WTC11 (cell line): ENCODE data around the gene TDRD9. TPM values are rescaled to one million over a fixed set of nuclear protein-coding genes. Genes with fewer than 3 reads are reported as not detected.

Experiments
- ATAC-seq: fragments of 200-7000 bp; cut with Tn5 transposase; 2 replicates; pipeline ENCODE4 v1.10.0; 2021; ENCODE audit warnings: mild to moderate bottlenecking, moderate library complexity
- CTCF ChIA-PET: fragments of 300-600 bp; sonication (Branson Sonifier 250); formaldehyde crosslinking; loops from one replicate; lab custom pipeline; 2021; ENCODE audit warnings: antibody characterized with exemption; lab: Charles Lee
- POLR2A ChIA-PET: fragments of 350-600 bp; sonication (Branson Sonifier 250); formaldehyde crosslinking; loops from one replicate; lab custom pipeline; 2021; ENCODE audit warnings: antibody characterized with exemption; lab: Charles Lee
- DNase-seq: peaks from one replicate; pipeline ENCODE4 v3.0.0; 2021; ENCODE audit warnings: low spot score
- H3K27ac Mint-ChIP-seq: 2 replicates; pipeline ENCODE4 v1.8.0; 2021; ENCODE audit warnings: mixed read lengths
- H3K27me3 Mint-ChIP-seq: 2 replicates; pipeline ENCODE4 v1.8.0; 2021; ENCODE audit warnings: low read depth, mild to moderate bottlenecking, moderate library complexity, mixed read lengths
- H3K36me3 Mint-ChIP-seq: 2 replicates; pipeline ENCODE4 v1.8.0; 2021; ENCODE audit warnings: mixed read lengths
- H3K4me1 Mint-ChIP-seq: 2 replicates; pipeline ENCODE4 v1.8.0; 2022; ENCODE audit warnings: mixed read lengths
- H3K4me3 Mint-ChIP-seq: 2 replicates; pipeline ENCODE4 v1.8.0; 2021; ENCODE audit warnings: mild to moderate bottlenecking, moderate library complexity, mixed read lengths
- H3K9me3 Mint-ChIP-seq: 2 replicates; pipeline ENCODE4 v1.8.0; 2021; ENCODE audit warnings: mixed read lengths
- AFF4 ChIP-seq: sonication (generic); formaldehyde crosslinking; IDR thresholded peaks from 2 replicates; pipeline ENCODE4 v1.8.1; 2023; ENCODE audit warnings: mild to moderate bottlenecking, missing genetic modification reagents, borderline replicate concordance
- ATF1 ChIP-seq: sonication (generic); formaldehyde crosslinking; IDR thresholded peaks from 2 replicates; pipeline ENCODE4 v1.8.1; 2023; ENCODE audit warnings: mild to moderate bottlenecking, moderate library complexity, missing genetic modification reagents
- CBFB ChIP-seq: sonication (generic); formaldehyde crosslinking; IDR thresholded peaks from 2 replicates; pipeline ENCODE4 v1.8.1; 2022; ENCODE audit warnings: mild to moderate bottlenecking, low read depth, missing genetic modification reagents
- CREM ChIP-seq: sonication (generic); formaldehyde crosslinking; IDR thresholded peaks from 2 replicates; pipeline ENCODE4 v1.8.1; 2022; ENCODE audit warnings: mild to moderate bottlenecking, missing genetic modification reagents, moderate library complexity
- EMX1 ChIP-seq: fragments of 250-450 bp; sonication (Bioruptor Pico); IDR thresholded peaks from 2 replicates; pipeline ENCODE4 v1.8.0; 2021; ENCODE audit warnings: mild to moderate bottlenecking
- FOXP1 ChIP-seq: sonication (generic); formaldehyde crosslinking; IDR thresholded peaks from 2 replicates; pipeline ENCODE4 v1.8.0; 2022; ENCODE audit warnings: missing genetic modification reagents, mild to moderate bottlenecking, moderate library complexity, borderline replicate concordance
- HMGA2 ChIP-seq: fragments of 250-450 bp; sonication (Bioruptor Pico); IDR thresholded peaks from 2 replicates; pipeline ENCODE4 v1.4.0; 2021; ENCODE audit warnings: mild to moderate bottlenecking, moderate library complexity
- MYBL2 ChIP-seq: sonication (generic); formaldehyde crosslinking; IDR thresholded peaks from 2 replicates; pipeline ENCODE4 v1.8.1; 2023; ENCODE audit warnings: mild to moderate bottlenecking, moderate library complexity, missing genetic modification reagents
- NR2C2 ChIP-seq: sonication (generic); formaldehyde crosslinking; IDR thresholded peaks from 2 replicates; pipeline ENCODE4 v1.8.0; 2022; ENCODE audit warnings: mild to moderate bottlenecking, missing genetic modification reagents
- OVOL2 ChIP-seq: fragments of 250-450 bp; sonication (Bioruptor Pico); IDR thresholded peaks from 2 replicates; pipeline ENCODE4 v1.9.0; 2021; ENCODE audit warnings: mild to moderate bottlenecking, borderline replicate concordance
- RELA ChIP-seq: sonication (generic); formaldehyde crosslinking; IDR thresholded peaks from 2 replicates; pipeline ENCODE4 v1.8.1; 2022; ENCODE audit warnings: missing genetic modification reagents, mild to moderate bottlenecking, borderline replicate concordance
- RORB ChIP-seq: fragments of 250-450 bp; sonication (Bioruptor Pico); IDR thresholded peaks from 2 replicates; pipeline ENCODE4 v1.9.0; 2021; ENCODE audit warnings: mild to moderate bottlenecking
- SMAD3 ChIP-seq: sonication (generic); formaldehyde crosslinking; IDR thresholded peaks from 2 replicates; pipeline ENCODE4 v1.8.0; 2022; ENCODE audit warnings: missing genetic modification reagents, mild to moderate bottlenecking, borderline replicate concordance
- ZNF138 ChIP-seq: sonication (generic); formaldehyde crosslinking; conservative IDR thresholded peaks from 2 replicates; pipeline ENCODE4 v1.8.1; 2022; ENCODE audit warnings: mild to moderate bottlenecking, moderate library complexity, missing genetic modification reagents
- ZNF671 ChIP-seq: fragments of 250-450 bp; sonication (Bioruptor Pico); IDR thresholded peaks from 2 replicates; pipeline ENCODE4 v1.8.0; 2021; ENCODE audit warnings: mild to moderate bottlenecking
- ZSCAN18 ChIP-seq: fragments of 250-450 bp; sonication (Bioruptor Pico); IDR thresholded peaks from 2 replicates; pipeline ENCODE4 v2.1.2; 2022; ENCODE audit warnings: mild to moderate bottlenecking, moderate library complexity
- total RNA-seq: library from RNA; stranded (reverse); gene quantifications from 3 replicates; pipeline ENCODE4 v1.2.3, GENCODE V29; 2021
- TF ChIP-seq, protein P1 (sequence below): sonication (generic); formaldehyde crosslinking; IDR thresholded peaks from 2 replicates; pipeline ENCODE4 v1.8.0; 2022; ENCODE audit warnings: mild to moderate bottlenecking, missing genetic modification reagents
- TF ChIP-seq, protein P2 (sequence below): sonication (generic); formaldehyde crosslinking; IDR thresholded peaks from 2 replicates; pipeline ENCODE4 v1.8.0; 2022; ENCODE audit warnings: mild to moderate bottlenecking, missing genetic modification reagents

TDRD9 gene
- total RNA-seq, 1 experiment from 2014 or later: 0.17 TPM

- no peaks in the 10 kb centered on the region for H3K4me1 Mint-ChIP-seq
- H3K27me3 Mint-ChIP-seq: no peaks in the 10 kb centered on the region; the same call in 1 of the 2 replicates
- CTCF ChIA-PET: interaction anchor here (0.7 to 1.3 kb wide), 2 partner anchors 50 to 60 kb away, joined by 3 to 4 read pairs; no protein-coding TSS in a partner anchor
- no peak overlapping the region; the same call in 1 of the 2 replicates for H3K27ac Mint-ChIP-seq
- H3K36me3 Mint-ChIP-seq: no peaks in the 10 kb centered on the region
- TF ChIP-seq RORB (CRISPR knock-in tag) (no peak), NR2C2 (CRISPR knock-in tag) (no peak), ZSCAN18 (CRISPR knock-in tag) (no peak), MYBL2 (CRISPR knock-in tag) (no peak), OVOL2 (CRISPR knock-in tag) (no peak), SMAD3 (CRISPR knock-in tag) (no peak), CREM (CRISPR knock-in tag) (no peak), ATF1 (no peak), CBFB (CRISPR knock-in tag) (no peak), ZNF671 (no peak)
- TF ChIP-seq, protein P1, sequence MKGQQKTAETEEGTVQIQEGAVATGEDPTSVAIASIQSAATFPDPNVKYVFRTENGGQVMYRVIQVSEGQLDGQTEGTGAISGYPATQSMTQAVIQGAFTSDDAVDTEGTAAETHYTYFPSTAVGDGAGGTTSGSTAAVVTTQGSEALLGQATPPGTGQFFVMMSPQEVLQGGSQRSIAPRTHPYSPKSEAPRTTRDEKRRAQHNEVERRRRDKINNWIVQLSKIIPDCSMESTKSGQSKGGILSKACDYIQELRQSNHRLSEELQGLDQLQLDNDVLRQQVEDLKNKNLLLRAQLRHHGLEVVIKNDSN (CRISPR knock-in tag): no peak
- TF ChIP-seq, protein P2, sequence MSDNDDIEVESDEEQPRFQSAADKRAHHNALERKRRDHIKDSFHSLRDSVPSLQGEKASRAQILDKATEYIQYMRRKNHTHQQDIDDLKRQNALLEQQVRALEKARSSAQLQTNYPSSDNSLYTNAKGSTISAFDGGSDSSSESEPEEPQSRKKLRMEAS: no peak
- ATAC-seq (no peak), DNase-seq (no peak)
- POLR2A ChIA-PET: no interaction called here
- H3K4me3 Mint-ChIP-seq: no peak overlapping the region
- no peaks in the 10 kb centered on the region for H3K9me3 Mint-ChIP-seq
These were observed 32.3 kb downstream of the TDRD9 start for GRCh38 chr14:103960457-103961055.

- no peaks in the 10 kb centered on the region for H3K9me3 Mint-ChIP-seq
- no peak for TF ChIP-seq ZNF671
- no peak for TF ChIP-seq RORB (CRISPR knock-in tag)
- no peak for TF ChIP-seq FOXP1 (CRISPR knock-in tag)
- no peak for TF ChIP-seq ZNF138 (CRISPR knock-in tag)
- TF ChIP-seq RELA (CRISPR knock-in tag): no peak
- no peak for TF ChIP-seq CREM (CRISPR knock-in tag)
- TF ChIP-seq EMX1 (CRISPR knock-in tag): no peak
- no peak for TF ChIP-seq AFF4 (CRISPR knock-in tag)
- TF ChIP-seq HMGA2 (CRISPR knock-in tag): no peak
- no peak for DNase-seq
- no peak overlapping the region for H3K27ac Mint-ChIP-seq
- ChIA-PET CTCF (interaction anchor here (1.3 kb wide), 1 partner anchor 61 kb away, joined by 3 read pairs; no protein-coding TSS in a partner anchor), POLR2A (no interaction called here)
- H3K4me1 Mint-ChIP-seq: no peaks in the 10 kb centered on the region
- H3K4me3 Mint-ChIP-seq: no peak overlapping the region
- no peak for ATAC-seq
- H3K36me3 Mint-ChIP-seq: no peaks in the 10 kb centered on the region
- H3K27me3 Mint-ChIP-seq: no peaks in the 10 kb centered on the region; the same call in 1 of the 2 replicates
These were observed 33.8 kb downstream of the TDRD9 start for GRCh38 chr14:103961928-103962578.
